GM19025 (cell line): Measurements from ENCODE around the gene MIB1.
A peak's percentile ranks its signal among the peaks of the same experiment; 100 is the strongest.

ENCODE experiments used
- ATAC-seq: cut with Tn5 transposase; IDR thresholded peaks from one replicate; pipeline ENCODE4 v1.9.1; 2021; ENCODE audit warnings: mild to moderate bottlenecking, low read depth, moderate library complexity; ENCODE audit not compliant: unreplicated experiment

MIB1 gene

DNA sequence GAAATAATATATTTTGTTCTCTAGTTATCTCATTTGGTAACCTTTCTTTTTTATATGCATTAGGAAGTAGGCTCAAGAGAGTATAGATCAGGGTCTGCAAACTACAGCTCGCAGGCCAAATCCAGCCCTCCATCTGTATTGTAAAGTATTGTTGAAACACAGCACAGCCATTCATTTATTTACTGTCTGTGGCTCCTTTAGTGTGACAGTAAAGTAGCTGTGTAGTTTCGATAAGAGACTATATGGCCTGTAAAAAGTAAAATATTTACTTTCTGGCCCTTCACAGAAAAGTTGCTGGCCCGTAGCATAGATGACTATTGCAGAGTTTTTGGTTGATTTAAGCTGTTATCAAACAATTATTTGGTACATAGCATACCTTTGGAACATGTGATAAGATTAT lies 67.6 kb downstream of the MIB1 start:
- no peak for ATAC-seq

DNA sequence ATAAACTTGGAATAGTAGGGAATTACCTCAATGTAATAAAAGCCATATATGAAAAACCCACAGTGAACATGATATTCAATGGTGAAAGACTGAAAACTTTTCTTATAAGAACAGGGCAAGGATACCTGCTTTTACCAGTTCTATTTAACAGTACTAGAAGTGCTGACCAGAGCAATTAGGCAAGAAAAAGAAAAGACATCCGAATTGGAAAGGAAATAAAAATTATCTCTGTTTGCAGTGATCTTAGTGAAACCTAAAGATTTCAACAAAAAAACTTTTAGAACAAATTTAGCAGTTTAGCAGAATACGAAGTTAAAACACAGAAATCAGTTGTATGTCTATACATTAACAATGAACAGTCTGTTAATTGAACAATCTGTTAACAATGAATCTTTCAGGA lies 69.1 kb downstream of the MIB1 start:
- no peak for ATAC-seq

DNA sequence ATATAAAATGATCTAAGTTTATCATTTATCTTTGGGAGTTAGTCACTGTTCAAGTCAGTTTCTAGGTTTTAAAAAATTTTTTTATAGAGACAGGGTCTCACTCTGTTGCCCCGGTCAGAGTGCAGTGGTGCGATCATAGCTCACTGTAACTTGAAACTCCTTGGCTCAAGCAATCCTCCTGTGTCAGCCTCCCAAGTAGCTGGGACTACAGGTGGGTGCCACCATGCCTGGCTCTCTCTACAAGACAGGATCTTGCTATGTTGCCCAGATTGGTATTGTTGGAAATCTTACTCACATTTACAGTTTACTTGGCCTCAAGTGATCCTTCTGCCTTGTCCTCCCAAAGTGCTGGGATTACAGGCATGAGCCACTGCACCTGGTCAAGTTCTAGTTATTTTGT lies 74.5 kb downstream of the MIB1 start:
- no peak for ATAC-seq

DNA sequence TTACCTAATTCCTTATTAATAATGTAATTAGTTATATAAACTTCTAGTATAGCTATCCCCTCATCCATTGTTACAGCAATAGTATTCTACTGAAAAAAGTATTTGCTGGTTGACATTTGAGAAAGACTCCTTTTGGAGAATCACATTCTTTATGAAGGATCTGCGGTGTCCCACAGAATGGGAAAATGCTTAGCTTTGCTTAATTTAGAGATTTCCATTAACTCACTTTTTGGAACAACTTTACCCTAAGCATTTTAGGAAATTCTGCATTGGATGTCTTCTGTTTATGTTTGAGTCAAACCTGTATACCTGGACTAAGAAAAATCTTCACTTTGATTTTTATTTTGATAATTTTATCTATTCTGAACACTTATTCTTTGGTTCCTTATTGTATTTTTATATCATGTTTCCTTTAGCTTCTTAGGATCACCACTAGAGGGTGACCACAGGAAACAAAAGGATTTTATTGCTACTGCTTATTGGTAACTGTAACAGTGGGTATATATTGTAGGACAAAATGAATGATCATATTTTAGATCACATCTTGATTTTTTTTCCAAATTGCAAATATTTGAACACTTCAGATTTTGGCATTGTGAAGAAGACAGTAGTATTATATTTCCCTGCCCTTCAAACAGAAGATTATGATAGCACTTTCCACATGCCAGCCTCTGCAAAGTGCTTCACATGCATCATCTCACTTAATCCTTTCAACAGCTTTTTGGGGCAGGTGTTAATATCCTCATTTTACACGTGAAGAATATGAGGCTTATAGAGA lies 79.6 kb downstream of the MIB1 start:
- ATAC-seq, result no peak

DNA sequence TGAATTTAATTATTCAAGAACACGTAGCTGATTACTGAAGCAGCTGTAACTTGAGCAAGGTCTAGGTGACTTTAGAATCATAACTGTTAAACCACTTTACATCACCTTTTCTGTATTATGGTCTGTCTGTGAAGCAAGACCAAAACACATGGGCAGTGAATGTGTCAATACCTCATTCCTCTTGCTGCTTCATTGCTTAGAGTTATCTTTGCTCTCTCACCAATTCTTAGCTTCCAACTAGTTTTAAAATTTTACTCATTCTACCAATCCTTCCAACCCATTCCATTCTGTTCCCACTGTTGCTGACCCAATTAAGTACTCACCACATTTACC lies 80.2 kb downstream of the MIB1 start:
- no peak for ATAC-seq

DNA sequence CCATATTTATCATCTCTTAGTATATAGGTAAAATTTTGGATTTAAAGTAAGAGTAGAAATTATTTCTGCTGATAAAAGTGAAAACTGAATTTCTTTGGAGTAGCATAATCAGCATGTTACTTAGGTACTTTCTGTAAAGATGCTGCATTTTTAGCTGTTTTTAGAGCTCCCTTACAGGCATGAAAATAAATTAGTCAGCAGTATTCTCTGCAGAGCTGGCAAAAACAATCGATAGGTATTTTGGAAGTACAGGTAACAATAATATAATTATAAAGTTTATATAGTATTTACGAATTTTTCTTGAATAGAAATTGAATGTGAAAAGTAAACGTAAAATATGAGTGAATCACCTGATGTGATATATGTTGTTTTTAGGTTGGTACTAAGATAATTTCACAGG lies 83.3 kb downstream of the MIB1 start:
- ATAC-seq, result no peak

DNA sequence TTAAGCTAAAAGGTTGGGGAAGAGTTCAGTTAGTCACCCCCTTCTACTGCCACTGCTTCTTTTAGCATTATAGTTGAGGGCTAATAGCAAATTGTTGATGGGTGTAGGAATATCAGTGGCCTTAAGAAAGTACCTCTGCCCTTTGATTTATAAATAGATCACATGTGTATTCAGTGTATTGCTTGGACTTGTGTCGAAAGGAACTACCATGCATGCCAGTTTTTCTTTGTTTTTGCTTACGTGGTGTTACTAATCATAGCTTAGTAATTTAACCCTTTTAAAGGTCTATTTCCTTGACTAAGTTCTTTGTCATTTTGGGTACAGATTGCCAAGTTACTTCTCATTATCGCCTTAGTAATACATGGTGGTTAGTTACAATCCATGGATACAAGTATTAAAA lies 85.6 kb downstream of the MIB1 start:
- no peak for ATAC-seq

DNA sequence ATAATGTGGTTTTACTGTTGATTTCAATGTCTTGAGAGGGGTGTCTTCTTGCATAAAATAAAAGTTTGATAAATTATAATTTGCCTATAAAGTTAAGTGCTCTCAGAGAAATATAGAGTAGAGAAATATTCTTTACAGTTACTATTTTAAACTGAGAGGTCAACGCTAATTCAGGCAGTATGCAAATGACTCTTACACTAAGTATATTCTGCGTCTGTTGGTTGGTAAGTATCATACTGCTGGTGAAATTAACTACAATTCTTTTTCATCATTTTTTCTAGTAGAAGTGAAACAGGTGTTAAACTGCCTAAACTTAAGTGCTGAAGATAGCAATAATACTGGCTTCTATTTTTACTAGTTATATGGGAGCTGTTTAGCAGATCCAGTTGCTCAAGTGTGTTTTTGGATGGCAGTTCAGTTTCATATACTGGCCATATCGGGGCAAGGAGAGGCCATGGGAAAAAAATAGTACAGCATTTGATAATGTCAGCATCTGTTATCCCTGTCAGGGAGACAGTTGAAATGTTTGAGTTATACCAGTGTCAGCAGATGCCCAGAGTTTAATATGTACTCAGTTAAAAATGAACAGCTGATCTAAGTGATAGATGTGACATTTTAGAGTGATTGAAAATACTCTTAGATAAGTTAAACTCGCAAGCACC lies 86.2 kb downstream of the MIB1 start:
- ATAC-seq, result no peak

DNA sequence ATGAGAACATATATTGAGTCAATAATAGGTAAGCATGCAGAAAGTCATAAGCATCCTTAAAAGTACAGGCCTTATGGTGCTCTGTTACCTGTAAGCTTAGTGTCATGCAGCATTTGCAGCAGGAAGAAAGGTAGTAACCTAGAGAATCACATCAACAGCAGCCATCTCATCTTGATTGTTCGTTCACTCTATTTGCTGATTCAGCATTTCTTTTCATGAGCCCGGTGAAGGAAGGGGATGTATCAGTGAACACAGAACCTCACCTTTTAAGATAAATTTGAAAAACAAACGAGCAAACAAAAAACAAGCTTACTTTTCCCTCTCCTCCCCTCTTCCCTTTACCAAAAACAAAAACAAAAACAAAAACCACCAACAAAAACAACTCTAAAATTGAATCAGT lies 89.9 kb downstream of the MIB1 start:
- no peak for ATAC-seq

DNA sequence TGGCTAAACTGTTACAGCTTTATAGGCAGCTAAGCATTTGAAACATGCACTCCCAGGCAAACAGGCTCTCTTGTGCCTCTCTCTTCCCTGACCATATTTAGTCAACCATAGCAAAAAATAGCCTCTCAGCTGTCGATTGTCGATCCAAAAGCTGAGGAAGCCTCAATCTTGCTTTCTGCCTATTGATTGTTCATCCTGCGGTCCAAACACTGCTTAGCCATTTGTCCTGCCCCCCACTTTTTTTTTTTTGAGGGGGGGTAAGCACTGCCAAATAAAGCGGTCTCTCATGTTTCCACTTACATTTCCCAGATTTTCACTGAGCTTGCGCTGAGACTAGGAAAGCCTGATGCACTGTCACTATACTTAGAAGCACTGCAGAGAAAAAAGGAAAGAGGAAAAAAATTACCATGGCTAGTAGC lies 90.8 kb downstream of the MIB1 start:
- ATAC-seq, result no peak

DNA sequence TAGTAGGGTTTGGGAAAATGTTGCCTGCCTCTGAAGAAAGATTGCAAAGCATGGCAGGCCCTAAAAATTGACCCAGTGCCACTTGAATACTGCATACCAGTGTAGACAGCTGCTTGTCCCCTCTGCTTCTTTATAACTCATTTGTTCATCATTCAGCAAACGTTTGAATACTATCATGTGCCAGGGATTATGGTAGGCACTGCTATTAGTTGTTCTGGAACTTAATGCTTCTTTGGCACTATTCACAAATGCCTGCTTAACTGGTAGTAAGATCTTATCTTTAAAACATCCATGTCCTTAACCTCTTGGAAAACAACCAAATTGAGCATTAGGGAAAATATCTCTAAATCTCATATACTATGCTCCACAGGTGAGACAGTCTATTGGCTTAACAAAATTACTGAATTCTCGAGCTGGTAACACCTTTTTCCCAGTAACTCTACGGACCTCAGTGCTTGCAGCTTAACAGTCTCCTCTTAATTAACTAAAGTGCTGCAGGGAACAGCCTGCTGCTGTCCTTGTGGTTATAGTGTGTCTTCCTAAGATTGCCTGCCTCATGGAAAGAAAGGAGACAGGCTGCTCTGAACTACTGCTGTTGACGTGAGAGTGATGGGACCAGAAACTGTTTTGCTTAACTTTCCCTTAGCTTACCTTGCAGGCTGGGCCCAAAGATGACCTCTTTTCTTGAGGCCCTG lies 93.2 kb downstream of the MIB1 start:
- no peak for ATAC-seq

DNA sequence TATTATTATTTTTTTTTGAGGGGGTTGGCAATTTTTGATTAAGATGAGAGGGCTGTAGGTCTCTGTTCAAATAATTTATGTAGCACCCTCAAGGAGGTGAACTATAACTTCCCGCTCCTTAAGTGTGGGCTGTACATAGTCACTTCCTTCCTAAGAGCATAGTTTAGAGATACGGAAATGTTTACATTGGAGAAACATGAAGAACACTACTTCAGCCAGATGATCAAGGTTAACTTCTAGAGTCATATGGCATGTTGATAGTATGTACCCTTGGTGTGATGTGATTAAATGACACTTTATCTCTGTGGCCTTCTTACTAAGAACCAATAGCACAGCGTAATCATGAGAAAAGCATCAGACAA lies 93.7 kb downstream of the MIB1 start:
- no peak for ATAC-seq

DNA sequence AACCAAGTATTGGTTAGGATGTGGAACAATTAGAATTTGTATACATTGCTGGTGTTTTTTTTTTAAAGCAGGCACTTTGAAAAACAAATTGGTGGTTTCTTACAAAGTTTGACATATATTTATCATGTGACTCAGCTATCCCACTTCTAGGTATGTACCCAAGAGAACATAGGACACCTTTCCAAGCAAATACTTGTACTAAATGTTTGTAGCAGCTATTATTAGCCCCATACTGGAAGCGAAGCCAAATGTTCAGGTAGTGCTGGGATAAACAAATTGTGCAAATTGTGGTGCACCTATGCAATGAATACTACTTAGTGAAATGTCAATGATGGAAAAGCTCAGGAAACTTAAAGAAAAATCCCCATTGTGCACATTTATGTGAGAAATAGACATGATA lies 101.0 kb downstream of the MIB1 start:
- no peak for ATAC-seq

DNA sequence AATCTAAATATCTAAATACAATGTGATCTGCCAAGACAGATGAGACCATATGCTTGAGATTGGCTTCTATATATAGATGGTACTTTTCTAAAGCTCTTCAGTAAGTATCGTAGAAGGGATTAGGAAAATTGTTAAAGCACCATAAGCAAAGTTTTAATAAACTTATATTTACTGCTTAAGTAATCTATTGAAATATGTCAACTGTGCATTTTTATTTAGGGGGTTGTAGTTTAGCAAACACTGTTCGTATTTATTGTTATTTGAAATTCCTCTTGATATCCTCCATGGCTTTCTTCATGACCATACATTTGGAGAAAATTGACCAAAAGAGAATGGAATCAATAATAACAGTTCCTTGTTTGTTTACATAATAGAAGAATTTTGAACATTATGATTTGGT lies 102.7 kb downstream of the MIB1 start:
- no peak for ATAC-seq

DNA sequence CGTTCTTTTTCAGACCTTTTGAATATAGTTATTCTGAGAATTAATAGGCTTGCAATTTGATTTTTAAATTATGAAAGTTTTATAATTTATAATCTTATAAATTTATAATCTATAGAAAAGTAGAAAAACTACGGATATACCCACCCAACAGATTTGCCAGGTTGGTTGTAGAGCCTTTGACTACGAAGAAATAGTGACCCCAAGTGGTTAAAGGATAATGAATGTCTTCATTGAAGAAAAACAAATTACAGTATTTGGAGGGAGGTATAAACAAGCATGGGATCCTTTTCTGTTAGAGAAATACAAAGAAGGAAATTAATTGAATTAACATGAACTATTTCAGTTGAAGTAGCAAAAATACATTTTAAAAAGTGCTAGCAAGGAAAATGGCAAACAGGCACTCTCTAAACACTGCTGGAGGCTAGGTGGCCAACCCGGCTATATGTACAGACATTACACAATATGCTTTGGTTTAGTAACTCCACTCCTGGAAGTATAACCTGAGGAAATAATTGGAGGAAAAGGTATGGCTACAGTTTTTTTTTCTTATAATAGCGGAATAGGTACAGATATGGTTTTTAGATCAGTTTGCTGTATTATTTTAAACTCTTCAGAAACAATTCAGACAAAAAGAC lies 110.9 kb downstream of the MIB1 start:
- no peak for ATAC-seq

DNA sequence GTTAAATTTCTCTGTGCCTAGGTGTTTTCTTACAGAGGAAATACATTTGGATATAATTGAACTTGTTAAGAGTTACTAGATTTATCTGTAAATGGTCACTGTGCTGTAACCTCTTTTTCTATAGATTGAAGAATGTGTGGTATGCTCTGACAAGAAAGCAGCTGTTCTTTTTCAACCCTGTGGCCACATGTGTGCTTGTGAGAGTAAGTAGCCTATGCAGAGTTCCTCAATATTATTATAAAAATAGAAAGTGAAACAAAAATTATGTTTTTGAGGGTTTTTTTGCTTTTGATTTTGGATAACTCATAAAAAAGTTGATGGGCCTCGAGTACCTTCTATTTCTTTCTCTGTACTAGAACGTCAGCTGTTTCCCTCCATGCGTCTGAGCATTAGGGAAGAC lies 112.4 kb downstream of the MIB1 start:
- ATAC-seq, result peak; percentile 87

DNA sequence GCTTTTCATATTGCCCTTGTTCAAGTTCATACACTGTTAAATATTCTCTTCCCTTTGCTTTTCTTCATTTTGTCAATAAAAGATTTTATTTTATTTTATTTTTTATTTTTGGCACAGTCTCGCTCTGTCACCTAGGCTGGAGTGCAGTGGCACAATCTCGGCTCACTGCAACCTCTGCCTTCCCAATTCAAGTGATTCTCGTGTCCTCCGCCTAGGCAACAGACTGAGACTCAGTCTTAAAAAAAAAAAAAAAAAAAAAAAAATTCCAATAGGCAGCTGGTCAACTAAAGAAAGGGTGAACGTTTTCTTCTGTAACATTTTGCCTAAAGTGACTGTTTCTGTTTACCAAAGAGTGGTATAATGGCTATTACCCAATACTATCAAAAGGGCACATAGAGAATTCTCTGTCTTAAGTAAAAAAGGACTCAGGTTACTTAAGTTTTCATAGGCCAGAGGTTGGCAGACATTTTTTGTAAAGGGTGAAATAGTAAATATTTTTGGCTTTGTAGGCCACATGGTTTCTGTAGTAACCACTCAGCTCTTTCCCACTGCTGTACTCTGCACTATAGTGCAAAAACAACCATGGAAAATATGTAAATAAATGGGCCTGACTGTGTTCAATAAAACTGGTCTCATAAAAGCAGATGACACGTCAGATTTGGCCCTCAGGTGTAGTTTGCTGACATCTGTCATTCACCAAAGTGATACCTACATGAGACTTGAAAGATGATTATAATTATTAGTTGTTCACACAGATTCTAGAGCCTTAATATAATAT lies 113.4 kb downstream of the MIB1 start:
- ATAC-seq, result no peak

DNA sequence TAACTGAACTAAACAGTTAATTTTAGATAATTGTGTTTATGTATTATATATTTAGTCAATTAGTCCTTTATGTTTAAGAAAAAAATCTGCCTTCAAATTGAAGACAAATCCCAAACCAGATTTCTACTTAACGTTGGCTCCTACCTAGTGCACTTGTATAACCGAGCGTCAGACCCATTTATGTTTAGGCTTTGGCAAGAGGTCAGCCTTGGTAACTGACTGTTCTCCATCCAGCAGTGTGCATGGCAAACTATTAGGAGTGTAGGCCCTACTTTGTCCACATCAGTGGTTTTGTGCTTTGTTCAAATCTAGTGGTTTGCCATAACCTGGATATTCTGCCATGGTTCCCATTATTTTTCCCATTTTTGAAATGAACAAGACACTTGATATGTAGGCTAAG lies 114.8 kb downstream of the MIB1 start:
- ATAC-seq, result no peak

DNA sequence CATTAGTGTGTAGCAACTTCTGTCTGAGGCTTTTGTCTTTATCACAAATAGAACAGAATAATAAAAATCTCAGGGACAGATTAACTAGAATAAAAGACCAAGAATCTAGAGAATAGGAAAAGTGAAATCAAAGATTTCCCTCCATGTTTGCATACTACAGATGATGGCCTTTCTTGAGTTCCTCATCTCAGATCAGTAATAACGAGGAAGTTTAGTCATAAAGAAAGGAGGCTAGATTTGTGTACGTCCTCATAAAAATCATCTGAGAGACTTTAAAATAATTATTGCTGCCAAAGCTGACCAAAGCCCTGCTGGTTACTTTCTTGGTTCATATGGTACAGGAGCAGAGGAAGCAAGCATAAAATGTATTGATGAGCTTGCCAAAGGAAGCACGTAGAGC lies 117.3 kb downstream of the MIB1 start:
- ATAC-seq, result no peak

DNA sequence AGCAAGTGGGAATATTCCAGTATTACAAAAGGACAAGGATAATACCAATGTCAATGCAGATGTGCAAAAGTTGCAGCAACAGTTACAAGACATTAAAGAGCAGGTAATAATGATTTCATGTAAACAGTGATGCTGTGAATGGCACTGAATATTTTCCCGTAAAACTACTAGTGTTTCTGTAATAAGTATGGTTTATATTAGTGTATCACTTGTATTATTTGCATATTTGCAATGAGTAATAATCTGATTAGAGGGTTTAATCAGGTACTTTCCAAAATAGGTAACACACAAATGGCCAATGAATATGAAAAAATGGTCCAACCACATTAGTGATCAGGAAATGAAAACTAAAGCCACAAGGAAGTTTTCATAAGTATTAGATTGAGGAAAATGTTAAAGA lies 118.0 kb downstream of the MIB1 start:
- ATAC-seq, result no peak

DNA sequence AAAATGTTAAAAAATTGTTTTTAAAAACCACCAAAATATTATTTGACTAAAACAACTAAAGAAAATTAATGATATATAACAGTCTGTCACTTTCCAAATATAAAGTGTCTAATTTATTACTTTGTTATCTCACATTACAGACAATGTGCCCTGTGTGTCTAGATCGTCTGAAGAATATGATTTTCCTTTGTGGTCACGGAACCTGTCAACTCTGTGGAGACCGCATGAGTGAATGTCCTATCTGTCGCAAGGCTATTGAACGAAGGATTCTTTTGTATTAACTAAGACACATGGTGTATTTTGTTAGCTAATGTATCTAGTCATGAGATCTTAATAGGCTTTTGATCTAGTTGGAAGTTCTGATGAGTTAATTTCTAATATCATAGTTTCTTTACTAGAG lies 123.8 kb downstream of the MIB1 start:
- ATAC-seq, result no peak
